ENCODE data around the gene RBMS1.
A peak's percentile ranks its signal among the peaks of the same experiment; 100 is the strongest.
"Not testable (repeated sequence)": the region's sequence is repeated elsewhere in the genome, so short reads cannot be mapped to it uniquely, and the experiment has no call there.

The RBMS1 gene

DNA sequence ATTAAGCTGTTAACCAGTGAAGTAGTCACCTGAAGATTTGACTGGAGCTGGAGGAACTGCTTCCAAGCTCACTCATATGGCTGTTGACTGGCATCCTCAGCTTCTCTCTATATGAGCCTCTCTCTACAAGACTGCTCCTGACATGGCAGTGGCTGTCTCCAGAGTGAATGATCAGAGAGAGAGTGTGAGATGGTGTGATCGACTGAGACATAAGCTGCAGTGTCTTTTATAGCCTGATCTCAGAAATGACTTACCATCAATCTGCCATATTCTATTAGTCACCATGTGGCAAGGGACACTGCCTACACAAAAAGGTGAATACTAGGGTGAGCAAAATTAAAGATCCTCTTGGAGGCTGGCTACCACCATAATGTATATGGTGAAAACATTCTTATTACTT is 7.8 kb upstream of the RBMS1 start:
- no peak for DNase-seq (ENCODE audit: low spot score)

DNA sequence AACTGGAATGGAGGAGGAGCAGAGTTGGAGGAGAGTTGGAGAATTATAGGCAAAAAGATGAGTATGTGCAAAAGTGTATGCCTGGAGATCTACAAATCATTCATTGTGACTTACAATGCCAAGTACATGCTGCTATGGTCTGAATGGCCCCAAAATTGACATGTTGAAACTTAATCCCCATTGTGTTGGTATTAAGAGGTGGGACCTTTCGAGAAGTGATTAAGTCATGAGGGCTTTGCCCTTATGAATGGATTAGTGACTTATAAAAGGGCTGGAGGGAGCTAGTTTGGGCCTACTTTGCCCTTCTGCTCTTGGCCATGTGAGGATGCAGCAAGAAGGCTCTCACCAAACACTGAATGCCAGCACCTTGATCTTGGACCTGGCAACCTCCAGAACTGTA is 6.3 kb upstream of the RBMS1 start:
- no peak for DNase-seq (ENCODE audit: low spot score)

GRCh38 chr2:160498137-160498536 is 4.5 kb upstream of the RBMS1 start:
- peak; percentile 33 for DNase-seq (ENCODE audit: low spot score)

GRCh38 chr2:160494201-160494644 is 616 bp upstream of the RBMS1 start:
- no peak for DNase-seq (ENCODE audit: low spot score)

- DNase-seq (ENCODE audit: low spot score): peak; percentile 82
Measured at GRCh38 chr2:160492401-160493226, 993 bp downstream of the RBMS1 start.

GRCh38 chr2:160491911-160492371 is 1.7 kb downstream of the RBMS1 start:
- peak; percentile 51 for DNase-seq (ENCODE audit: low spot score)

DNA sequence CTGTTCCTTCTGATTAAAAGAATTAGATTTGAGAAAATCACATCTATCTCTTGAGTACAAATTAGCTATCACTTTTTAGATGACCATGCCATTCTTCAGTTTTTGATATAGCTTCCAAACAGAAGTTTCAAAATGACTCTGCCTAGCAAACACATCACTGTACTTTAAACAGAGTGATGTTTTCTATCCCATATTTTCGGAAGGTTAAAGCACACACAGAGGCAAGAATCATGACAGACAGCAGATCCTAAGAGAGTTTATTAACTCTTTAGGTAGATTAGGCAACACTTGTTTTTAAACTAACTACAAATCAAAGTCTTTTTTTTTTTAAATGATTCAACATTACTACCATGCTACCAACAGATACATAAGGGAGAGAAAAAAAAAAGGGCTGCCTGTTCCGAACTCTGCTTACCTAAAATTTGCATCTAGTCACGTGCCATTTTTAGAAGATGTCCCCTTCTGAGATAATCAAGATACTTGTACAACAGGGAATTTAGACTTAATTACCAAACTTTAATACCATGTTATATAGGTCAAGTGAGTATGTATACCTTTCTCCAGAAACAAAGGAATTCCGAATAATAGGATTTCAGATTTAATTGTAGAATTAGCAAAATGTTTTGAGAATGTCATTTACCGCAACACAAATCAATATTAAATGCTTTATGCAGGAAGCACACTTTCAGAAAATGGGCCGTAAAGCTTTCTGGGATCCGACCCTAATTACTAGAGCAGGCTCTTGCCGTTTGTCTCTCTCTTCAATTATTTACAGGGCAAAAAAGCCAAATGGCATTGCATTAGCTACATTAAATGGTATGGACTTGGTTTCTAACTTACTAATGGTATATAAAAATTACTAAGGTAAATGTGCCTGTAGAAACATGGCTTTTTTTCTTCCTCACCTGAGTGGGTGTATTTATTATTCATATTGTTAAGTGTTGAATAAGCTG is 2.6 kb downstream of the RBMS1 start:
- no peak for DNase-seq (ENCODE audit: low spot score)

DNA sequence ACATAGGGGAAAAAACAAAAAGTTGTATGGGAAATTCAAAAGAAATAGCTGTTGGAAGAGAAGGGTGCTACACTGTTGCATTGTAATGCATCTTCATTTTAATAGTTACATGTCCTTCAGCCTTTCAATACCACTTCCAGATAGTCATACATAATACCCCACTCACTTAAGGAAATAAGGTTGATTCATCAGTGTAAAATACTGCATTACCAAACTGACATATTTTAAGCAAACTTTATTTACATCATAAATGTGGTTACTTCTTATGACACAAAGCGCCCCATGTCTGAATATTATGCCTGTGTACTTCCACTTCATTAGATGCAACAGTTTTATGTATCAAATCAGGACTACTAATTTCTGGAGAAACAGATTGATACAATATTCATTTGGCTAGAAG is 4.5 kb downstream of the RBMS1 start:
- no peak for DNase-seq (ENCODE audit: low spot score)

DNA sequence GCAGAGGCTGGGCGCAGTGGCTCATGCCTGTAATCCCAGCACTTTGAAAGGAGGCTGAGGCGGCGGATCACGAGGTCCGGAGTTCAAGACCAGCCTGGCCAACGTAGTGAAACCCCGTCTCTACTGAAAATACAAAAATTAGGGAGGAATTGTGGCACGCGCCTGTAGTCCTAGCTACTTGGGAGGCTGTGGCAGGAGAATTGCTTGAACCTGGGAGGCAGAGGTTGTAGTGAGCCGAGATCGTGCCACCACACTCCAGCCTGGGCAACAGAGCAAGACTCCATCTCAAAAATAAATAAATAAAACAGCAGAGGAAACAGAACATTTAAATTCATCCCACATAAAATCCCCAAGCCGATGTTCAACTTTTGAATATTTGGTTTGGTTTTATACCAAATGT is 5.3 kb downstream of the RBMS1 start:
- not testable (repeated sequence) for DNase-seq (ENCODE audit: low spot score)

- DNase-seq (ENCODE audit: low spot score): no peak
Measured at GRCh38 chr2:160486341-160486740, 7.3 kb downstream of the RBMS1 start.

GRCh38 chr2:160484859-160485520 is 8.6 kb downstream of the RBMS1 start:
- no peak for DNase-seq (ENCODE audit: low spot score)

DNA sequence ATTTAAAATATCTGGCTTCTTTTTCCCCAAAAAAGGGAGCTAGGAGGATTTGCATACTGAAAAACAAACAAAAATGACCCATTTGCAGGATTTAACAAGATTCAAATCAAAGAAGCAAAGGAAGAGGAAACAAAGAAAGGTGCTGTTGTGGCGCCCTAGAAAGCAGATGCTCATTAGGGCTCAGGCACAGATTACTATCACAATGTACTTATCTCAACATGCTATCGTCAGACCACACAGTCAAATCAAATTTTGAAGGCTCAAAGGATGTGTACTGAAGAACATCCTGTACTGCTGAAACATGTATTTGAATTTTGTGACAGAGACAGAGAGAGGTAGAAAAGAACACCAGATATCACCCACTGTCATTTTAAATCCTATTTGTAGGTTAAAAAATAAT is 10.9 kb downstream of the RBMS1 start:
- DNase-seq (ENCODE audit: low spot score): no peak

- no peak for DNase-seq (ENCODE audit: low spot score)
Measured at GRCh38 chr2:160479269-160479668, 14.3 kb downstream of the RBMS1 start.

DNA sequence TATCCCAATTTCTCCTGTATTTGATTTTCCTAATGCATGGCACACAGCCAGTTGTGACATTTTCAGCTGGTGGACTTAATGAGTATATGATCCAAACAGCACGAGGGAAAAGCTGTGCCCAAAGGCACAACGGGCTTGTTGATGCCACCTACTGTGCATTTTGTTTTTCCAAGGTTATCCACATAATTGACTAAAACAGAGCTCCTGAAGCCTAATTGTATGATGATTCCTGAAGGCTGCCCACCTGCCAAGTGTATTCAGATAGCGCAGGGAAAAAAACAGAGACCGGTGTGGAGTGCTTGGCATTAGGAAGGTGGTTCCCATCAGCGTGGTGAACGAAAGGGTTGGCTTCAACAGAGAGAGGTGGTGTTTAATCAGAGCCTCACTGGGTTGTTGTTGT is 14.9 kb downstream of the RBMS1 start:
- no peak for DNase-seq (ENCODE audit: low spot score)

DNA sequence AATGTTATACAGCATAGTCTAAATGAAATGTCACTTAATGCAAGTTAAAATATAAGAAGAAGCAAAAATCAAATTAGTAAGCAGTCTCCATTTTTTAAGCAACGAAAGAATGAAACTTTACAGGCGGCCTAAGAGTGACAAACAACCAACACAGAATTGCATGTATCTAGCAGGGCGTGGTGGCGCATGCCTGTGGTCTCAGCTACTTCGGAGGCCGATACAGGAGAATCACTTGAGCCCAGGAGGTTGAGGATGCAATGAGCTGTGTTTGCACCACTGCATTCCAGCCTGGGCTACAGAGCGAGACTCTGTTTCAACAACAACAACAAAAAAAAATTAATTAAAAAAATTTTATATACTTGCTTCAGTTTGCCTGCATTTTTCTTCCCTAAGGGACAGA is 16.6 kb downstream of the RBMS1 start:
- no peak for DNase-seq (ENCODE audit: low spot score)

DNA sequence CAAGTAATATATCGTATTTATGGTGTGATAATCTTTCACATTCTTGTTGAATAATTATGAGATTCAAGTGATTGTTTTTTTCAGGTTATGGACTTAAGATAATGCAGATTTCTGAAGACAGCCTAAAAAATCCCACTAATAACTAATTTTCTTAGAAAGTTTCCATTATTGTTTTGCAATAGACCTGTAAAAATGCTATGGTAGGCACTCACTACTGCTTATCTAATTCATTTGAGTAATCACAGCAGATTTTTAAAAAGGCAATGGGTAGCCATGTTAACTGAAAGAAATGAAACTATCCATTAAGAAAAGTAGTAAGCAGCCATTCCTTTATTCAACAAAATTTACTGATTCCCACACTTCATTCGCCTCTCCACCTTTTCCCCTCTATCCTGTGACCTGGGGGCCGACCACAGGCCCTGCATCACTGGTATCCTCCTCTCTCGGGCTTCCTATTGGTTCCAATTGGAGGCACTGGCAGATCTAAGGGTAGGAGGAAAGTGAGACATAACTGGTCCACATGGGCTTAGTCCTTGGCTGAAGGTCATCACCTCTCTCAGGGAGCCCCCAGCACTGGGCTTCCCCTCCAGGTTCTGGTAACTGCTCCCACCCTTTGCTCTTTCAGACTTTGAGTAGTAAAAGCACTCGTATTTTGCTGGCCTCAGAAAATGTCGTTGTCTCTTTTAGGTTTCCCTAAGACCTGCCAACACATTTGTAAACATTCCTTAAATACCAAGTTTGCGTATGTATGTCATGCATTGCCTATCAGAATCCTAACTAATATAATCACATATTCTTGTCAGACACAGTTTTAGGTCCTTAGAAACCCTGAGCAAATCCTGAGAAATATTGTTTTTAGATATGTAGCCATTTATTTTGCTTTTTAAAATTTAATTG is 18.5 kb downstream of the RBMS1 start:
- no peak for DNase-seq (ENCODE audit: low spot score)

- DNase-seq (ENCODE audit: low spot score): no peak
Measured at GRCh38 chr2:160474319-160474645, 19.3 kb downstream of the RBMS1 start.

- no peak for DNase-seq (ENCODE audit: low spot score)
Measured at GRCh38 chr2:160473468-160474318, 19.9 kb downstream of the RBMS1 start.

GRCh38 chr2:160472839-160473251 is 20.8 kb downstream of the RBMS1 start:
- DNase-seq (ENCODE audit: low spot score): no peak

DNA sequence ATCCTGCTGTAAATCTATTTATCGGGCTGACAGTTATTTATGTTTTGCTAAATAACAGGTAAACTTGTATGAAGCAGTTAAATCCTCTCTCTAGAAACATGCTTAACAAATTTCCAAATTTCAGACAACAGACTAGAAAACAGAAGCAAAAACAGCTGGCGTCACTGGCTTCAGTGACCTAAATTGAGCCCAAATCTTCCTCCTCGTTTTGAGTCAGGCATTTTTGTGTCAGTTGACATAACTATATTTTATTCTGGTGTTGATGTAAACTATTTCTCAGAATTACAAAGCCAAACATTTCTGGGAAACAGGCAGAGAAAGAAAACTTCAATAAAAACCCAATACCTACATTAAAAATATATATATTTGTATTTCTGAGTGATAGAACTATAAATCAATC is 21.7 kb downstream of the RBMS1 start:
- DNase-seq (ENCODE audit: low spot score): peak; percentile 22

Data from AG20443 (cell line).